Liver (tissue), 3 donors: ENCODE measurements around the gene OARD1.
"Not testable (repeated sequence)": the region's sequence is repeated elsewhere in the genome, so short reads cannot be mapped to it uniquely, and the experiment has no call there.

ENCODE experiments used
- FOXA1 ChIP-seq: IDR thresholded peaks from 2 replicates; pipeline ENCODE4 v1.6.1; 2016; ENCODE audit warnings: antibody characterized with exemption
- GABPA ChIP-seq, 2 donors: IDR thresholded peaks in 1 of 2; conservative IDR thresholded peaks in 1 of 2; 2 replicates each; pipeline ENCODE4 v1.6.1; 2016; ENCODE audit warnings: antibody characterized with exemption in 2 of 2, mild to moderate bottlenecking in 1 of 2, moderate library complexity in 1 of 2
- RAD21 ChIP-seq, 2 donors: IDR thresholded peaks; 2 replicates each; pipeline ENCODE4 v1.6.1; 2016; ENCODE audit warnings: antibody characterized with exemption in 2 of 2, mild to moderate bottlenecking in 2 of 2
- SP1 ChIP-seq: IDR thresholded peaks from 2 replicates; pipeline ENCODE4 v1.6.1; 2018; ENCODE audit warnings: antibody characterized with exemption, mild to moderate bottlenecking
- TAF1 ChIP-seq: conservative IDR thresholded peaks from 2 replicates; pipeline ENCODE4 v1.6.1; 2016; ENCODE audit warnings: antibody characterized with exemption, mild to moderate bottlenecking
- TF ChIP-seq, protein P1 (sequence below): fragments of 150-350 bp; IDR thresholded peaks from 2 replicates; pipeline ENCODE4 v1.5.1; 2017; ENCODE audit warnings: improper control_type of control experiment, low read depth, low read length; ENCODE audit not compliant: missing input control
- TF ChIP-seq, protein P2 (sequence below): IDR thresholded peaks from 2 replicates; pipeline ENCODE4 v1.6.1; 2016; ENCODE audit warnings: antibody characterized with exemption
- donor health status: healthy.
- donor health status: healthy.

DNA sequence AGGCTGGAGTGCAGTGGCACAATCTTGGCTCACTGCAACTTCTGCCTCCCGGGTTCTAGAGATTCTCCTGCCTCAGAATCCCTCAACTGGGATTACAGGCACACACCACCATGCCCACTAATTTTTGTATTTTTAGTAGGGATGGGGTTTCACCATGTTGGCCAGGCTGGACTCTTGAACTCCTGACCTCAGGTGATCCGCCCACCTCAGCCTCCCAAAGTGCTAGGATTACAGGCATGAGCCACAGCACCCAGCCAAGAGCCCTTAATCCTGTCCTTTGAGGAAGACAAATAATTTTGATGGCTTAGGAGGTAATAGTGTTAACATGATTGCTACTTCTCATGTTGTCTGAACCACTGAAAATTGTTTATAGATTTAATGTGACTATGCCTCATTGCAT lies 42.9 kb upstream of the OARD1 start:
- TF ChIP-seq FOXA1; RAD21 (IDR thresholded peaks at IDR 0.05); GABPA (IDR thresholded peaks at IDR 0.05 in 1 of 2, conservative IDR thresholded peaks at IDR 0.05 in 1 of 2); TAF1; SP1: not testable (repeated sequence)
- TF ChIP-seq, protein P1, sequence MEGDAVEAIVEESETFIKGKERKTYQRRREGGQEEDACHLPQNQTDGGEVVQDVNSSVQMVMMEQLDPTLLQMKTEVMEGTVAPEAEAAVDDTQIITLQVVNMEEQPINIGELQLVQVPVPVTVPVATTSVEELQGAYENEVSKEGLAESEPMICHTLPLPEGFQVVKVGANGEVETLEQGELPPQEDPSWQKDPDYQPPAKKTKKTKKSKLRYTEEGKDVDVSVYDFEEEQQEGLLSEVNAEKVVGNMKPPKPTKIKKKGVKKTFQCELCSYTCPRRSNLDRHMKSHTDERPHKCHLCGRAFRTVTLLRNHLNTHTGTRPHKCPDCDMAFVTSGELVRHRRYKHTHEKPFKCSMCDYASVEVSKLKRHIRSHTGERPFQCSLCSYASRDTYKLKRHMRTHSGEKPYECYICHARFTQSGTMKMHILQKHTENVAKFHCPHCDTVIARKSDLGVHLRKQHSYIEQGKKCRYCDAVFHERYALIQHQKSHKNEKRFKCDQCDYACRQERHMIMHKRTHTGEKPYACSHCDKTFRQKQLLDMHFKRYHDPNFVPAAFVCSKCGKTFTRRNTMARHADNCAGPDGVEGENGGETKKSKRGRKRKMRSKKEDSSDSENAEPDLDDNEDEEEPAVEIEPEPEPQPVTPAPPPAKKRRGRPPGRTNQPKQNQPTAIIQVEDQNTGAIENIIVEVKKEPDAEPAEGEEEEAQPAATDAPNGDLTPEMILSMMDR, result not testable (repeated sequence)
- TF ChIP-seq, protein P2, sequence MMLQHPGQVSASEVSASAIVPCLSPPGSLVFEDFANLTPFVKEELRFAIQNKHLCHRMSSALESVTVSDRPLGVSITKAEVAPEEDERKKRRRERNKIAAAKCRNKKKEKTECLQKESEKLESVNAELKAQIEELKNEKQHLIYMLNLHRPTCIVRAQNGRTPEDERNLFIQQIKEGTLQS, result not testable (repeated sequence)
